Esophagus (tissue), 2 donors: ENCODE results near the gene LRRC8E. TPM values are rescaled to one million over a fixed set of nuclear protein-coding genes. Genes with fewer than 3 reads are reported as not detected.
A peak's percentile ranks its signal among the peaks of the same experiment; 100 is the strongest.

Experiments used
- H3K27ac ChIP-seq, 2 donors: one replicate each; pipeline ENCODE4 v1.5.1; 2013; ENCODE audit warnings: low read depth in 2 of 2, mild to moderate bottlenecking in 2 of 2, inconsistent platforms in 1 of 2, low read length in 1 of 2, moderate library complexity in 1 of 2
- H3K27me3 ChIP-seq, 2 donors: one replicate each; pipeline ENCODE4 v1.6.1; 2013; ENCODE audit warnings: low read length in 2 of 2, control low read depth in 1 of 2, mild to moderate bottlenecking in 1 of 2; ENCODE audit not compliant: insufficient read depth in 2 of 2, control insufficient read depth in 1 of 2
- H3K36me3 ChIP-seq, 2 donors: one replicate each; pipeline ENCODE4 v1.6.1; 2013; ENCODE audit warnings: low read length in 1 of 2; ENCODE audit not compliant: control insufficient read depth in 2 of 2, insufficient read depth in 2 of 2
- H3K4me1 ChIP-seq, 2 donors: one replicate each; pipeline ENCODE4 v1.6.1; 2013; ENCODE audit warnings: low read length in 1 of 2; ENCODE audit not compliant: control insufficient read depth in 2 of 2, insufficient read depth in 2 of 2
- H3K4me3 ChIP-seq, 2 donors: one replicate each; pipeline ENCODE4 v1.5.1; 2013; ENCODE audit warnings: low read length in 2 of 2, mild to moderate bottlenecking in 2 of 2, low read depth in 1 of 2, moderate library complexity in 1 of 2
- H3K9me3 ChIP-seq, 2 donors: one replicate each; pipeline ENCODE4 v1.6.1; 2013; ENCODE audit warnings: mild to moderate bottlenecking in 2 of 2, low read depth in 1 of 2, low read length in 1 of 2, moderate library complexity in 1 of 2; ENCODE audit not compliant: control insufficient read depth in 2 of 2, insufficient read depth in 1 of 2
- WGBS, 2 donors: extraction: QIAGEN DNeasy Blood & Tissue Kit; methylation state at CpG; one replicate each; pipeline ENCODE4 v1.1.7; 2013; 5-methylcytosine and 5-hydroxymethylcytosine counted together
- polyA plus RNA-seq, 2 donors: library from polyadenylated mRNA; stranded (reverse); fragments of 200-250 nt; gene quantifications; one replicate each; pipeline ENCODE4 v1.2.3, GENCODE V29; 2013
- donor health status: healthy with polysubstance abuse.
- donor health status: Bipolar disorder and iron deficiency.

Gene LRRC8E
- polyA plus RNA-seq: 1 to 10 TPM; 3.3 to 4.7 TPM

GRCh38 chr19:7888145-7888825 lies at the start of gene LRRC8E:
TSS of gene LRRC8E (plus strand) at chr19:7888510. CDS start at chr19:7895604, 7,094 bp downstream.
- H3K9me3 ChIP-seq: no peaks in the 10 kb centered on the region
- WGBS, 2 donors: 8 to 9% methylated on average over 42 to 53 of the region's 53 CpGs
- H3K27me3 ChIP-seq: no peaks in the 10 kb centered on the region
- H3K36me3 ChIP-seq: no peaks in the 10 kb centered on the region
- peak within 1 kb of the TSS in 1 of 2 donors; percentile 58 for H3K27ac ChIP-seq
- peaks cover 0 to 3% of the 10 kb centered on the region in 2 donors for H3K4me1 ChIP-seq
- peak within 1 kb of the TSS; percentile 56 to 65 for H3K4me3 ChIP-seq

- no peaks in the 10 kb centered on the region for H3K27me3 ChIP-seq
- 95 to 98% methylated on average over 6 of the region's 6 CpGs for WGBS, 2 donors
- no peaks in the 10 kb centered on the region for H3K4me1 ChIP-seq
- H3K27ac ChIP-seq: no peak overlapping the region
- peaks cover 0 to 6% of the 10 kb centered on the region in 2 donors for H3K9me3 ChIP-seq
- no peak overlapping the region for H3K4me3 ChIP-seq
- H3K36me3 ChIP-seq: no peaks in the 10 kb centered on the region
These were observed 48.8 kb upstream of the LRRC8E start for GRCh38 chr19:7839476-7839875.

GRCh38 chr19:7840629-7841028 lies 47.7 kb upstream of the LRRC8E start:
- H3K4me1 ChIP-seq: no peaks in the 10 kb centered on the region
- WGBS, 2 donors: 86 to 89% methylated on average over 8 of the region's 8 CpGs

GRCh38 chr19:7841751-7842660 lies 46.3 kb upstream of the LRRC8E start:
- Histone ChIP-seq H3K36me3 (no peaks in the 10 kb centered on the region), H3K9me3 (peaks cover 0 to 6% of the 10 kb centered on the region in 2 donors), H3K4me3 (no peak overlapping the region), H3K27ac (no peak overlapping the region), H3K4me1 (no peaks in the 10 kb centered on the region), H3K27me3 (no peaks in the 10 kb centered on the region)
- WGBS, 2 donors: 90 to 93% methylated on average over 11 of the region's 11 CpGs

More at GRCh38 chr19:7840629-7841028, 47.7 kb upstream of the LRRC8E start:
- Histone ChIP-seq H3K27me3 (no peaks in the 10 kb centered on the region), H3K4me3 (no peak overlapping the region), H3K36me3 (no peaks in the 10 kb centered on the region), H3K9me3 (peaks cover 0 to 6% of the 10 kb centered on the region in 2 donors), H3K27ac (no peak overlapping the region)

GRCh38 chr19:7842661-7843294 lies 45.5 kb upstream of the LRRC8E start:
- H3K4me1 ChIP-seq: no peaks in the 10 kb centered on the region
- WGBS, 2 donors: 96 to 97% methylated on average over 12 of the region's 12 CpGs
- peaks cover 0 to 6% of the 10 kb centered on the region in 2 donors for H3K9me3 ChIP-seq
- no peaks in the 10 kb centered on the region for H3K36me3 ChIP-seq
- no peak overlapping the region for H3K4me3 ChIP-seq
- H3K27ac ChIP-seq: no peak overlapping the region
- H3K27me3 ChIP-seq: no peaks in the 10 kb centered on the region

- H3K4me3 ChIP-seq: no peak overlapping the region
These were observed 44.8 kb upstream of the LRRC8E start for GRCh38 chr19:7843521-7843920.

GRCh38 chr19:7844405-7844804 lies 43.9 kb upstream of the LRRC8E start:
- Histone ChIP-seq H3K9me3 (peaks cover 0 to 6% of the 10 kb centered on the region in 2 donors), H3K36me3 (peaks cover 0 to 5% of the 10 kb centered on the region in 2 donors), H3K4me1 (no peaks in the 10 kb centered on the region), H3K27ac (no peak overlapping the region), H3K27me3 (no peaks in the 10 kb centered on the region), H3K4me3 (no peak overlapping the region)
- 75 to 85% methylated on average over 5 of the region's 5 CpGs for WGBS, 2 donors

More at GRCh38 chr19:7843521-7843920, 44.8 kb upstream of the LRRC8E start:
- Histone ChIP-seq H3K36me3 (no peaks in the 10 kb centered on the region), H3K27me3 (no peaks in the 10 kb centered on the region), H3K9me3 (peaks cover 0 to 6% of the 10 kb centered on the region in 2 donors), H3K27ac (no peak overlapping the region), H3K4me1 (no peaks in the 10 kb centered on the region)
- 90 to 94% methylated on average over 6 of the region's 6 CpGs for WGBS, 2 donors

- Histone ChIP-seq H3K4me3 (no peak overlapping the region), H3K4me1 (peaks cover 0 to 2% of the 10 kb centered on the region in 2 donors), H3K36me3 (peaks cover 0 to 5% of the 10 kb centered on the region in 2 donors), H3K27ac (no peak overlapping the region), H3K27me3 (no peaks in the 10 kb centered on the region), H3K9me3 (peaks cover 0 to 6% of the 10 kb centered on the region in 2 donors)
- WGBS, 2 donors: 83 to 88% methylated on average over 10 of the region's 10 CpGs
These were observed 43.4 kb upstream of the LRRC8E start for GRCh38 chr19:7844951-7845350.

- peaks cover 0 to 4% of the 10 kb centered on the region in 2 donors for H3K4me1 ChIP-seq
- H3K4me3 ChIP-seq: no peak overlapping the region
- peaks cover 0 to 5% of the 10 kb centered on the region in 2 donors for H3K36me3 ChIP-seq
- no peak overlapping the region for H3K27ac ChIP-seq
- no peaks in the 10 kb centered on the region for H3K27me3 ChIP-seq
- H3K9me3 ChIP-seq: peaks cover 0 to 6% of the 10 kb centered on the region in 2 donors
- WGBS, 2 donors: 88 to 92% methylated on average over 20 of the region's 20 CpGs
These were observed 42.7 kb upstream of the LRRC8E start for GRCh38 chr19:7845390-7846154.
